Ecto neural progenitor cell (in vitro differentiated cells): Measurements from ENCODE around the gene SNAPC2.
A peak's percentile ranks its signal among the peaks of the same experiment; 100 is the strongest.
"Not testable (repeated sequence)": the region's sequence is repeated elsewhere in the genome, so short reads cannot be mapped to it uniquely, and the experiment has no call there.

Source experiments
- DNase-seq: peaks from one replicate; pipeline ENCODE4 v3.0.0-alpha.2; 2018; ENCODE audit warnings: low spot score

The SNAPC2 gene

DNA sequence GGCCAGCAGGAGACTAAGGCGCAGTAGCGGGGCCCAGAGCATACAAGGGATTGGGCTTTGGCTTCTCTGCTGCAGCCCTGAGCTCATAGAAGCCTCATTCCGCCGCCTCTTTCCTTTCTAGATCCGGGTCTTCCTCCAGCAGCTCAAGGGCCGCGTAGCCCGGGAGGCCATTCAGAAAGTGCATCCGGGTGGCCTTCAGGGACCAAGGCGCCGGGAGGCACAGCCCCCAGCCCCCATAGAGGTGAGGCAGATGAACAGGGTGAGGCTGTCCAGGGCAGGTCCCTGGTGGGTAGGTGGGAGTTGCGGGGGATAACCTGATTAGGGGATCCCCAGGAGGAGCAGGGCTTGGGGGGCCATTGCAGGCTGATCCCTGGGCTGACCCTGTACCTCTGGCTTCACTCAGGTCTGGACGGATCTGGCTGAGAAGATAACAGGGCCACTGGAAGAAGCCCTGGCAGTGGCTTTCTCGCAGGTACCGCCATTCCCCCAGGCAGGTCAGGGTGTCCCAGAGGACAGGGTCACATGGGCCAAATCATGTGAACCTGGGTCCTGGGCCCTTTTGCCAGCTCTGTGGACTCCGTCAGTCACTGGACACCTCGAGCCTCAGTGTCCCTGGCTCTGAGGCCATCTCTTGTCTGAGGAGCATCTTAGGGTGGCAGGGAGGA lies 1.3 kb downstream of the SNAPC2 start:
- no peak for DNase-seq

DNA sequence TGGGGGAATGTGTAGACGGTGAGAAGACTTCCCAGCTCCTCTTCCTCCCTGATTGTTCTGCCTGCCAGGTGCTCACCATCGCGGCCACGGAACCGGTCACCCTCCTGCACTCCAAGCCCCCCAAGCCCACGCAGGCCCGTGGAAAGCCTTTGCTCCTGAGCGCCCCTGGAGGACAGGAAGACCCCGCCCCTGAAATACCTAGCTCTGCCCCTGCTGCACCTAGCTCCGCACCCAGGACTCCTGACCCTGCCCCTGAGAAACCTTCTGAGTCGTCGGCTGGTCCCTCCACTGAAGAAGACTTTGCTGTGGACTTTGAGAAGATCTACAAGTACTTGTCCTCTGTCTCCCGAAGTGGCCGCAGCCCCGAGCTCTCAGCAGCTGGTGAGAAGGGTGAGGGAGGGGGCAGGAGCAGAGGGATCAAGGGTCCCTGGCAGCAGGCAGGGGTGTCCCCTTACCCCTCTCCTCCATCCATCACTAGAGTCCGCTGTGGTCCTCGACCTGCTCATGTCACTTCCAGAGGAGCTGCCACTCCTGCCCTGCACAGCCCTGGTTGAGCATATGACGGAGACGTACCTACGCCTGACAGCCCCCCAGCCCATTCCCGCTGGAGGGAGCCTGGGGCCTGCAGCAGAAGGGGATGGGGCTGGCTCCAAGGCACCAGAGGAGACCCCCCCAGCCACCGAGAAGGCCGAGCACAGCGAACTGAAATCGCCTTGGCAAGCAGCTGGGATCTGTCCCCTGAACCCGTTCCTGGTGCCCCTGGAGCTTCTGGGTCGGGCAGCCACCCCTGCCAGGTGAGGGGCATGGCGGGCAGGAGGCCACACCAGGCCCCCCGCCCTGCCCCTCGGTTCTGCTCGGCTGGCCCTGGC lies 2.1 kb downstream of the SNAPC2 start:
- no peak for DNase-seq

DNA sequence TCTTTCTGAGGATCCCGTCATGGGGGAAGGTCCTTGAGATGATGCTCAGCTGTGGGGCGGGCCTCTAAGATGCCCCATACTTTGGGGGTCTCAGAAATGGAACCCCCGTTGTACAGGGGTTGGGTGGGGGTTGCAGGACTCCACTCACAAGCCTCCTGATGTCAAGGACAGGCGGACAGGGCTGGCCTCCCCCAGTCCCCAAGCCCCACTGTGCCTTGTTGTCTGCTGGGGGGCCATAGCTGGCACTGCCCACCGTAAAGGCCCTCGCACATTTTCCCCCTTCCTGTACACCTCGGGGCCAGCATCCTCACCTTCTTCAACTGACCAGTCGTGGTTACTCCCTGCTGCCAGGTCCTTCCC lies 2.7 kb downstream of the SNAPC2 start:
- no peak for DNase-seq

DNA sequence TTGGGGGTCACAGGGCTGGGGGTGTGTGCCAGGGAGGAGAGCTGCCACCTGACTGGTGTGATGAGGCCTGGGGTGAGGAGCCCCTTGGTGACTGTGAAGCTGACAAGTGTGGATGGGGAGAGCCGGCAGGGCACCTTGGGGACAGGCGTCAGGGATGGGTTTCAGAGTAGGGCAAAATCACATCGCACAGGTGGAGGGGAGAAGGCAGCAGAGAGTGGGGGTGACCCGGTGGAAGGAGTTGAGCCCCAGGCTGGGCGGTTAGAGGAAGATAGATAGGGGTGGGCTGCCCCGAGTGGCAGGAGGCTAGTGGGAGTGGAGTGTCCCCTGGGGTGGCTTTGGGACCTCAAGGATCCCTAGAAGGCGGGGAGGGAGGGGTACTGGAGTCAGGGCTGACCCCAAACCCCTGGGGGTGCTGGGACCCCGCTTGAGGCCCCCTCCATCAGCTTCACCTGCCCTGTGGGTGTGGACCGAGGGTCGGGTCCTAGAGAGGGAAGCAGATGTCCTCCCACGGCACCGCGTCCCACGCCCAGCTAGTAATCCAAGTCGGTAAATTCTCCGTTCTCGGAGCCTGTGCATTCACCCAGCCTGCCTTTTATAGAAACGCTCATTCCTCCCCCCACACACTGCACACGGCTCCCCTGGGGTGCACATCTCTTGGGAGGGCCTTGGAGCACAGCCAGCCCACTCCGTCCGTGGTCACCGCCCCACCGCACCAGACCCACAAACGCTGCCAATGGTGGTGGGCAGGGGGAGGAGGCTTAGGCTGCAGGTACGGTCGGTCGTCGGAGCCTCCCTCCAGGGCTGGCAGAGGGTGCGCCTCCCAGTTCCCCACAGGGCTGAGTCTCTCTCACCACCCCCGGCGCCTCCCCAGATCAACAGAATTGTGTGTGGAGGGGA lies 3.4 kb downstream of the SNAPC2 start:
- DNase-seq = no peak

DNA sequence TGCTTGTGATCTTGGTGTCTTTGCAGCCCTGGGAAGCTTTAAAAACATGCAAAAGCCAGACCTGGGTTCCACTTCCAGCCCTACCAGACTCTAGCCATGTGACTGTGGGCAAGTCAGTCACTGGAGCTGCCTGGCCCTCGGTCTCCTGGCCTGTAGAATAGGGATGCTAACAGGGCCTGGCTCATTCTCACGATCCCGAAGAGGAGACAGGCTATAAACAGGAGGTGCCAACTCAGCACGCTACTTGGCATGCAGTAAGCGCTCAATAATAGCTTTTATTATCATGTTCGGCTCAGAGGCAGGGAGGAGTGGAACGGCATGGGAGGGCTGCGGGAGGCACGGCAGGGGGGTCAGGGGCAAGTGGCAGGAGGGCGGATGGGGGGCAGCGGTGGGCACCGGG lies 4.1 kb downstream of the SNAPC2 start:
- no peak for DNase-seq

DNA sequence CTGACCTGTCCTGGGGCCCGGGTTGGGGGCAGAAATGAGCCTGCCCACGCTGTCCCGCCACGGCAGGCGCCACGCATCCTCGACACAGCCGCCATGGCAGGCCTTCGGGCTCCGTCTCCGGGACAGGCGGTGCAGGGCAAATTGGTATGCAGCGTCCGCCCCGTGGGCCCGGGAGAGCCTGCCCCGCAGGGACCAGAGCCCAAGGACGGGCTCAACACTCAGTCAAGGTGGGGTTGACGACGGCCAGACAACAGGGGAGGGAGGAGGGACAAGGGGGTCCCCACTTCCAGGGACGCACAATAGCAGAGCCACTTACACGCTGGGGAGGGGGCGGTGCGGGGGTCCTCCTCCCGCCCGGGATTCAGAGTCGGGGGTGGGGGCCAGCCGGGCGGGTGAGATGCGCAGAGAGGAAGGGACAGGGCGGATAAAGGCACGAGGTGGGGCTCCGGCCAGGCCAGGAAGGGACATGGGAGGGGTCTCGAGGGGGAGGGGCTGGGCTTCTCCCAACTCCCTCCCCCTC lies 4.6 kb downstream of the SNAPC2 start:
- no peak for DNase-seq

DNA sequence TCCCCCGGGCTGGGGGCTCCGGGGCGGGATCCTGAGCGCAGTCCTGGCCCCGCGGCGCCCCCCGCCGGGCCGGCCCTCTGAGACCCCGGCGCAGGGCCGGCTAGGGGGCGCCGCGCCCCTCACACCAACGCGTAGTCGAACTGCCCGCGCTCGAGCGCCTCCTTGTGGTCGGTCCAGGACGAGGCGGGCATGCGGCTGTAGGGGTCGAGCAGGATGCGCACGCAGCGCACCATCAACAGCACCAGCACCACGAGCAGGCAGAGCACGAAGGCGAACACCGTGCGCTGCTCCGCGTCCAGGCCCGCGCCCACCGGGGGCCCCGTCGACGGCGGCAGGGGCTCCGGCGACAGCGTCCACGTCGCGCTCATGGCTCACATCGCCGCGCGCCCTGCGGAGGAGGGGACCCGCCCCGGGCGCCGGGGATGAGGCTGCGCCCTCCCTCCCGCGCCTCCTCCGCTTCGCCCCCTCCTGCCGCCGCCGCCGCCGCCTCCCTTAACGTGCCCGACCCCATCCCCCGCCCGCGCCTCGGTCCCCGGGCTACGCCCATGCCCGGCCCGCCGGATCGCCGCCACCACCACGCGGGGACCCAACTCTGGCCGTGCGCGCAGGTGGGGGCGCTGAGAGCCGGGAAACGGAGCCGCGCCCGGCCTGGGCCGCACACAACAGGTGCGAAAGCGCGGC lies 5.2 kb downstream of the SNAPC2 start:
- peak; percentile 96 for DNase-seq

DNA sequence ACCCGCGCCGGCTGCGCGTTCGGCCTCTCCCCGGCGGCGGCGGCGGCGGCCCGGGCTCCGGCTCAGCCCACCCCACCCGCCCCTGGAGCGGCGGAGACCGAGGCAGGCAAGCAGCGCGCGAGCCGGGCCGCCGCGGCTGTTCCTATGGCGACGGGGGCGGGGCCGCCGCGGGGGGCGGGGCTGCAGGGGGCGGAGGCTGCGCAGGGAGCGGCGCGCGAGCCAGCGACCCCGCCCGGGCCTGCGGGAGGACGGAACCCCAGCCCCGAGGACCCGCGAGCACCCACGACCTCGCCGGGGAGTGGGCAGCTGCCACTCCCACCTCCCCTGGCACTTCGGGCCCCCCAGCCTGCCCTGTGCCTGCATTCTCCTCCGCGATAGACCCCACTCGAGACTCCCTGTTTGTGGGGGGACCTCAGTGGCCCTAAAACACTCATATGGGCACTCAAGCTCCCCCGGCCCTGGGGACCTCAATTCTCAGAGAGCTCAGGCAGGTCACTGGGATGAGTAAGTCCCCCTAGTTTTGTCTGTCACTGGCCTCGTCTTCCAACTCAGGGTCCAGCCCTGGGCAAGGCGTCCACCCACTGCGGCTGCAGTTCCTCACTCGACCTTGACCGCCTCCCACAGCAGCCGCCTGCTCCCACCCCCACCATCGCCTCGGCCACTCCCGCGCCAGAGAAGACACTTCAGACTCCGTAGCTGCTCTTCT lies 6.0 kb downstream of the SNAPC2 start, which contains the start of gene CTXN1:
Gene CTXN1, minus strand, starts transcription at position 115 of the 706 bp plus-strand sequence. CDS start 597 bp downstream, outside the sequence.
- DNase-seq = peak; percentile 92

DNA sequence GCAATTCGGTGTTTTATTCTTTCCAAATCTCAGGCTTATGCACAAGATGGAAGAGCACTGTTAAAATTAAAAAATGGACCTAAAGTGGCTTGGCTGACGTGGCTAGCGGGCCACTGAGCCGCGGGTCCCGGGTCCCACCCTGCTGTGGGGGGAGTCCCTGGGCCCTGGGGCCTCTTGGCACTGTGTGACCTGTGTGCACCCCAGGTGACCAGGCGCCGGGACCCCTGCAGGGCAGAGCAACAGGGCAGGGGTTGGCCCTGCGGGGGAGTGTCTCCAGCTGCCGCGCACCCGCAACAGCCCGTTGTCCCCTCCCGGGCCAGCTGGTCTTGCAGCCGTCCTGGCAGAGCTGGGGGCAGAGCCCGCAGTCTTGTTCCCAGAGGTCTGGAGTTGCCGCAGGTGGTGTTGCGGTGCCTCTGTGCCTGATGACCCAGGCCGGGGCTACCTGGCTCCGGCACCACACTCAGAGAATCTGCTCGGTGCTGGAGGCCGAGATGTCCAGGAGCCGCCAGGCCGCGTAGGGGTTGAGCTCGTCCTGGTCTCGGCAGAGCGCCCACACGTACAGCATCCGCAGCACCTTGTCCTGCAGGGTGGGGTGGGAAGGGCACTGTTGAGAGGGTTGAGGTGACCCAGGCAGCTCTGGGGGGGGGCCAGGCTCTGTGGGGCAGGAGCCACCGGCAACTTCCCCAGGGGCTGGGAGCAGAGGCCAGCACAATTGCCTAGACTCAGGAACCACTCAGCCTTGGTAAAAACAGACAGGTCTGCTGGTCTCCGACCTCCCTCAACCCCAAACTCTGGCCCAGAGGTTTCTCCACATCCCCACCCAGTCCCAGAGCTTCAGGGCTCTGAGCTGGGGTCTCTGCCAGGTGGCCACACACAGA lies 6.8 kb downstream of the SNAPC2 start:
- peak; percentile 60 for DNase-seq

DNA sequence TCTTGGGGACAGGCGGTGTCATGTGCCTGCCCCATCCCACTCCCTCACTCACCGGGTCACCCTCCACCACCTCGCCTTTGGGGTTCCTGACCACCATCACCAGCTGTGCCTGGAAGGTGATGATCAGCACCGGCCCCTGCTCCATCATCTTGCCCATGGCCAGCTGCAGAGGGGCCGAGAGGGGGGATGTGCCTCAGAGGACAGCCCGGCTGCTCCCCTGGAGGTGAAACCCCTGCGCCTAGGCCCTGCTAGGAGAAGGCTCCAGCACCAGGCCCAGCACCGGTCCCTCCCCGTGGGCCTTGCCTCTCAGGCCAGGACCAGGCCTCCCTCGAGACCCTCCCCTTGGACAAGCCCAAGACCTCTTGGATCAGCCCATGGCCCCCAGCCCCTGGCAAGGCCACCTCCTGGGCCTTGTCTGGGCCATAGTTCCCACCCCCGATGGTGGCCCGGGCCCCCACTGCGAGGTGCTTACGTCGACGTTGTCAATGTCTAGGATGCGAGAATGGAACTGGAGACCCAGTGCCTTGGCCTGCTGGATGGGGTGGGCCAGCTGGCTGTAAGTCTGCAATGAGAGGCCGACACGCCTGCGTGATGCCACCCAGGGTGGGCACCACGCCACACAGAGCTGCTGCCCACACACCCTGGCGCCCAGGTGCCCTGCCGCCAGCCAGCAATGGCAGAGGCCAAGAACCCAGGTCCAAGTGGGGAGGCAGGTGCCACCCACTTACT lies 7.6 kb downstream of the SNAPC2 start:
- peak; percentile 49 for DNase-seq

DNA sequence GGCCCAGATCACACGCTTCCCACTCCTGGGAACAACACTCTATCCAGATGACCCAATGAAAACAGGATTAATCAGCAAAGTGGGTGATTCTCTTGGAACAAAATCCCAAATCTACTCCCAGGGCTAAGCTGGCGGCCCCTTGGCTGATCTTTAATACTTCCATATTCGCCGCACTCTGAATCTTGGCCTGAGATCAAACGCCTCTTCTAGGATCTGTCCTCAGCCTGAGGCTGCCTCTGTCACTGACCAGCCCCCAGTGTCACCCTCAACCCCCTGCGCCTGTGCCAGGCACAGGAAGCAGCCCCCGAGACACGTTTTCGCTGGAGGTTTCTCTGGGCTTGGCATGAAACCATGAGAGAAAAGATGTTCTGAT lies 8.2 kb downstream of the SNAPC2 start:
- DNase-seq = peak; percentile 39

DNA sequence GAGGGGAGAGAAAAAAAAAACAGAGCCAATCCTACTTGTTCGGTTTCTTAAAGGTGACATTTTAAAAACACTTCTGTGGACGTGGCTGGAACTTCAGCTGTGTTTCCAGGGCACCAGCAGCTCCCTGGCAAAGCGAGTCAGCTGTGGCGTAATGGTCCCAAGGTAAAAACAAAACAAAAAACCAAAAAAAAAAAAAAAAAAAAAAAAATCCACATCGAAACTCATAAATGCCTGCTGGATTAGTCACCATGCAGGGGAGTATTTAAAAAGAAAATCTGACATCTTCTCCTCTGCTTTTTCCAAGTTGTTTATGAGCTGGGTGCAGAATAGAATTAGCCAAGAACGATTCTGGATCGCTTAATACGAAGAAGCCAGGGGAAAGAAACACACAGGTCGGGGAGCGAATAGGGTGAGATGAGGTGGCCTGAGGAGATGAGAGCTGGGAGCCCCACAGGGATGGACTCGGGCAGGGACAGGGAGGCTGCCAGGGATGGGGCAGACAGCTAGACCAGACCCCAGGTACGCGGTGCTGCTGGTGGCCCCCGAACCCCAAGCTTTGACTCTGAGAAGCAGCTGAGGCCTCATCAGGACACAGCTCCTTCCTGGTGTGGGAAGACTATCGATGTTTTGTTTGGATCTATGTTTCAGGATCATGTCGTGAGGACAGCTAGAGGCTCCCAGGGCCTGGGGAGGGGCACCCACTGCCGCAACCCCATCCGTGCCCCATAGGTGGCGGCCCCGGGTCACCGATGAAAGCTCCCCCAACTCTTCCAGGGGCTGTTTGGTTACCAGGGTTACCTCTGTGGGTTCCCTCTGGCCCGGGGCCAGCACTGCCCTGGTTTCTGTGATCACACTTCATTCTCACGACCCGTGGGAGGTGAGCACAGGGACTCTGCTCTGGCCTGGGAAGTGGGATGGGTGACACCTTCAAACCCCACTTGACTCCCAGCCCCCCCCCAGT lies 8.9 kb downstream of the SNAPC2 start:
- peak; percentile 75 for DNase-seq

DNA sequence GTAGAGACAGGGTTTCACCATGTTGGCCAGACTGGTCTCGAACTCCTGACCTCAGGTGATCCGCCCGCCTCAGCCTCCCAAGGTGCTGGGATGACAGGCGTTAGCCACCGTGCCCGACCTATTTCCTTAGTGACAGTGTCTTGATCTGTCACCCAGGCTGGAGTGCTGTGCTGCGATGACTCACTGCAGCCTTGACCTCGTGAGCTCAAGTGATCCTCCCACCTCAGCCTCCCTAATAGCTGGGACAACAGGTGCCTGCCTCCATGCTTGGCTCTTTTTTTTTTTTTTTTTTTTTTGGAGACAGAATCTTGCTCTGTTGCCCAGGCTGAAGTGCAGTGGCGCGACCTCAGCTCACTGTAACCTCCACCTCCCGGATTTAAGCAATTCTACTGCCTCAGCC lies 9.9 kb downstream of the SNAPC2 start:
- not testable (repeated sequence) for DNase-seq

DNA sequence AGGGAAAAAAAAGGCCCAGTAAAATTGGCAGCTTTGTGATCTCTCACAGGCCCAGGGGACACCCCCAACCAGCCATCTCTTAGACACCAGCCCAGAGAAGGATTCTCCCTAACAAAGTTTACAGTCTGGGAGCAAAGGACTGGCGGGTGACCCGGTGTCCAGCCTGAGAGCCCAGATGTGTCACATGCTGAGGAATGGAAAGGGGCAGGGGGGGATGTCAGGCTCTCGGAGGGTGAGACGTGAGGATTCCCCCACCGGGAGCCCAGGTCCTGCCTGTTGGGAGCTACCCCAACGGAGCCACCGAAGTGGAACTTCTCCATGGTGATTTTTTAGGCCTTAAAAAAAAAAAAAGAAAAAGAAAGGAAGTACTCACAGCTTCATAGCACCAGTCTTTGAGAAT lies 10.6 kb downstream of the SNAPC2 start:
- DNase-seq = no peak

DNA sequence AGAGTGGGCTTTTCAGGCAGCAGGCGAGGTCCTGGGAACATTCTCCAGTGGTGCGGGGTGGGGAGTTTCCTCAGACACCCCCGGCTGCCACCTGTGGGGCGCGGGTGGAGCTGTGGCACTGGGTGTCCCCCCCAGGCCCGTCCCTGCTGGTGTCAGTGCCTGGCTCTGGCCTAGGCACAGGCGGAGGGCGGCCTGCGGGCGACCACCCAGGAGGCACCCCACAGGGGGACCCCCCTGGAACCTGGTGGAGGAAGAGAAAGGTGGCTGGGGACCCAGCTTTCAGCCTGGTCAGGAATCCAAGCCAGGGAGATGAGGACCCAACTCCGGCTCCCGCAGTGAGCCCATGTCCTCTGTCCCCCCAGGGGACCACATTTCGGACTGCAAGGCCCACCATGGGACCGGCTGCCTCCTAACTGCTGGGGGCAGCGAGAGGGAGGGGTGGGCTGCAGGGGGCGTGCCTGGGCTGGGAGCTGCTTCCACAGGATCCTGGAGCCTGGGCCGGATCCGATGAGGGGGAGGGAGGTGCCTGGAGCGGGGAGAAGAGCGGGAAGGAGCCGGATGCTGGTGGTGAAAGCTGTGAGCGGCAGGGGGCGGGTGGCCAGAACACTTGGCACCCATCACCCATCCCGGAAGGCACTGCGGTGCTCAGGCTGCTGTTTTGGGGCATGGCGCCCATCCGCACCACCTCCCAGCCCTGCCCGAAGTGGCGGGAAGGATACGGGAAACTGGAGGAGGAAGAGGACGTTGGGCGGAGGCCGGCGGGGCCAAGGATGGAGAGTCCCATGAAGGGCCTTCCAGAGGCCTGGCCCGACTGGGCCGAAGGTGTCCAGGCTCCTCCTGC lies 11.3 kb downstream of the SNAPC2 start:
- no peak for DNase-seq

DNA sequence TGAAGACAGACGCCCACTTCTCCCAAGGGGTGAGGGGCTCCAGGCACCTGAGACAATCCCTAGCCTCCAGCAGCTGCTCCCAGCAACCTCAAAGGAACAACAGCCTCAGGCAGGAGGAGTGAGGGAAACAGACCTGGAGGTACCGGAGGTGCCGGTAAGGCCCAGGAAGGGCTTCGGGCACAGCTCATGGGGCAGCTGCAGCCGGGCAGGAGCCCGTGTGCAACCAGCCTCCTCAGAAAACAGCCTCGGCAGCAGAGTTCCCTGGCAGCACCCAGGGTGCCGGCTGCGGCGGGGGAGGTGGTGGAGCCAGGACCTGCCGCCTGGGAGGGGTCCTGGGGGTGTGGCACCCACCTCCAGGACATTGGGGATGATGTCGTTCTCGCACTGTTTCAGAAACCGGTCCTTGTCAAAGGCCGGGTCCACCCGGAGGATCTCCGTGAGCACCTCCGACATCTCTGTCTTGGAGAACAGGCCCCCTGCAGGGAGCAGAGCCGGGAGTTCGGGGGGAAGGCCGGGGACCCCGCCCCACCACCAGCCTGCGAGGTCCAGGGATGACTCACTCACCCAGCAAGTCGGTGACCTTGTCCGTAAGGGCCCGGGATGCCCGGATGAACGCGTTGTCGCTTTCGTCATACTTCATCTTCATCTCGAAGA lies 12.3 kb downstream of the SNAPC2 start:
- no peak for DNase-seq

DNA sequence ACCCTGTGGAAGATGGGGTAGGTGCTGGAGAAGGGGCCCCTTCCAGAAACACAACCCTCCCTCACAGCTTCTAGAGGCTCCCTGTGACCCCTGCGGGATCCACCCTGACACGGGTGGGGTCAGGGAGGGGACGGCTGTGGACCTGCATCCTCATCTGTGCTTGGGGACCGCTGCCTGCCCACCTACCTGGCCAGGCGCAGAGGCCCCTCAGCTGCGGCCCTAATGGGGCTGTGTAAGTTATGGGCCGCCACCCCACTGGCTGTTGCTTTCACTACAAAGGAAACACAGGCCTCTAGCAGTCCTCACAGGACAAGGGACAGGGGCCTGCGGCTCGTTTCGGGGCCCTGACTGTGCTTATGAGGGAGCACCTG lies 12.8 kb downstream of the SNAPC2 start:
- DNase-seq = no peak
